DMS79 treated with DMSO at 0.1 percent for 48 hours (cell line): ENCODE data around the gene SDF4.

ENCODE experiments used
- DNase-seq: peaks from one replicate; lab custom pipeline; 2025; lab: John Stamatoyannopoulos, UW

SDF4 gene, protein sequence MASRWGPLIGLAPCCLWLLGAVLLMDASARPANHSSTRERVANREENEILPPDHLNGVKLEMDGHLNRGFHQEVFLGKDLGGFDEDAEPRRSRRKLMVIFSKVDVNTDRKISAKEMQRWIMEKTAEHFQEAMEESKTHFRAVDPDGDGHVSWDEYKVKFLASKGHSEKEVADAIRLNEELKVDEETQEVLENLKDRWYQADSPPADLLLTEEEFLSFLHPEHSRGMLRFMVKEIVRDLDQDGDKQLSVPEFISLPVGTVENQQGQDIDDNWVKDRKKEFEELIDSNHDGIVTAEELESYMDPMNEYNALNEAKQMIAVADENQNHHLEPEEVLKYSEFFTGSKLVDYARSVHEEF

DNA sequence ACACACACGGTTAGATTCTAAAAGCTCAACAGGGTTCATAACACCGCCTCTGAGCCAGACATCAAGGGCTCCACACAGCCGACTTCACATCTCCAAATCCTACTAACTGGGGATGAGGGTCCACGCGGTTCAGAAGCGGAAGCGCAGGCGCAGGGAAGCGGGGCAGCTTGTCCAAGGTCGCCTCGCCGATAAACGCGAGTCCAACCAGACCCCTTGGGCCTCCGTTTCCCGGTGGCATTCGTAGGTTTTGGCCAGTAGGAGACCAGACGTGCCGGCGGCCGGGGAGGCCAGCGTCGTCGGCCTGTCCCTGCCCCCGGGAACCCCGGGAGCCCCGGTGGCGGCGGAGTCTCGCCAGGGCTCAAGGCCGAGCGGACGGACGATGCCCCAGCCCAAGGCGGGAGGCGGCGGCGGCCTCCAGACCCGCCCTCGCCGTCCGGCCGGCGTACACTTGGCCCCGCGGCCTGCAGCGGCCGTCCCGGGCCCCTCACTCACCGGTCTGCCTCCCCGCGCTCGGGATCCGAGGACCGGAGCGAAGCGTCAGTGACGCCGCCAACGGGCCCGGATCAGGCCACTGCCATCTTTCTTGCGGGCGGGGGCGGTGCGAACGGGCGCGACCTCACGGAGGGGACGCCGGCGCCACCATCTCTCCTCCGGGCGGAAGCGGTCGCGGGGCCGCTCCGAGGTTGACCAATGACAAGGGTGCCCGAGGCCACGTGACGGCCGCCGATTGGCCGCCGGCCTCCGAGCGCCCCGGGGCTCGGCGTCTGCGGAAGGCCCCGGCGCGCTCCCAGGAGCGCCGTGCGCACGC, at the start of gene SDF4:
SDF4 (minus strand) TSS at position 602 of the 808 bp plus-strand sequence. CDS start 3,229 bp downstream, outside the sequence.
- DNase-seq, result peak; percentile 91

GRCh38 chr1:1280782-1281481, 49.1 kb upstream of the SDF4 start:
- DNase-seq, result no peak

DNA sequence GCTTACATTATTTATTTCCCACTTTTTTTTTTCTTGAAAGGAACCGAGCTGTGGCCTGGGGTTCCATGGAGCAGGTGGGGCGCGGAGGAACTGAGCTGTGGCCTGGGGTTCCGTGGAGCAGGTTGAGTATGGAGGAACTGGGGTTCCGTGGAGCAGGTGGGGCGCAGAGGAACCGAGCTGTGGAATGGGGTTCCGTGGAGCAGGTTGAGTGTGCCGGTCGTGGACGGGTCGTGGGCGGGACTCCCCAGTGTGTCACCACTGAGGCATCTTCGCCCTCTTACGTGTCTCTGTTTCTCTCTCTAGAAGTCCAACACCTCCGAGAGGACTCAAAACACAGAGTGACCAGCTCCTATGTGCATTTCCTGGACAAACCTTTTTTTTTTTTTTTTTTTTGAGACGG, 47.2 kb upstream of the SDF4 start:
- no peak for DNase-seq

GRCh38 chr1:1278620-1279019, 46.8 kb upstream of the SDF4 start:
- DNase-seq, result no peak

DNA sequence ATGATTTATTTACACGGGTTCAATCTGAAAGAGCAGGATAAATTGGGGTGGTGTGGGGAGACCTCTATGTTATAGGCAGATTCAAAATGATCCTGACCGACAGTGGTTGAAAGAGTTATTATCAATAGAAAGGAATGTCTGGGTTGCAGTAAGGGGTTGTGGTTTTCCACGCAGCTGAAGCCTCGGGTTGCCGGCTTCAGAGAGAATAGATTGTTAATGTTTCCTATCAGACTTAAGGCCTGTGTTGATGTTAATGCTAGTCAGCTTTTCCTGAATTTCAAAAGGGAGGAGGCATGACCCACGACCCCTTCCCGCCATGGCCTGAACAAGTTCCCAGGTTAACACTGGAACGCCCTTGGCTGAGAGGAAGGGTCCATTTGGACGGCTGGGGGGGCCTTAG, 44.0 kb upstream of the SDF4 start:
- no peak for DNase-seq

- no peak for DNase-seq
Measured at GRCh38 chr1:1274931-1275431, 43.2 kb upstream of the SDF4 start.

GRCh38 chr1:1274299-1274930, 42.6 kb upstream of the SDF4 start:
- no peak for DNase-seq

DNA sequence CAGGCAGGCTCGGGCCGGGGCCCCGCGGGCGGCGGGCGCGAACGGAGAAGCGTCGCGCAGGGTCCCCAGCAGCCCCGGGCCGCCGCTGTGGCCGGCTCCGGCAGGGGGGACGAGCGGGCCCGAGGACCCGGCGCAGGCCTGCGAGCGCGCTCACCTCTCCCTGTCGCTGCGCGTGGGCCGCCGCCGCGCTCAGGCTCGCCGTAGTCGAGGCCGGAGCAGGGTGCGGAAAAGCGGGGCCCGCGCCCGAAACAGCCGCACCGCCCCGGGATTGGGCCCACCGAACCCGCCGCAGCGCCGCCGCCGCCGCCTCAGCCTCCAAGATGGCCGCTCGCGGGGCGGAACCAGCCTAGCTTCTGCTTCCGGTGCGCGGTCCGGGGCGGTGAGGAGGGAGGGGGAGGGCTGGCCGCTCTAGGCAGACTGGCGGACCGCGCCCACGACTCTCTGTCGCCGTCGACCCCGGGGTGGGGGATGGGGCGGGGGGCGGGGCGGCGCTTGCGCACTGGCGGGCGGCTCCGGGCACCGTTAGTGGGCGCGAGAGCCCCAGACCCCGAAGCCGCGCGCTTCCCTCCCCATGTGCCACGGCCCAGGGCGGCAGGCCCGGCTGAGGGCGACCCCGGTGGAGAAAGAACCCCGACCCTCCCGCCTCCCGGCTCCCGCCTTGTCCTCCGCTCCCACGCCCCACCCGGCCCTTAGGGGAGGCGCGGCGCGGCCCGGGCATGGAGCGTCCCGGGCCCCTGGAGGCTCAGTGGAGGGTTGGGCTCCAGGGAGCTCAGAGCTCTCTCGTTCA, 41.9 kb upstream of the SDF4 start, which contains the start of gene UBE2J2:
UBE2J2 (minus strand) TSS at position 343 of the 787 bp plus-strand sequence. CDS start 5,862 bp downstream, outside the sequence.
- DNase-seq, result peak; percentile 84

GRCh38 chr1:1273209-1273511, 41.4 kb upstream of the SDF4 start:
- DNase-seq, result no peak

- peak; percentile 21 for DNase-seq
Measured at GRCh38 chr1:1272341-1273208, 40.8 kb upstream of the SDF4 start.

DNA sequence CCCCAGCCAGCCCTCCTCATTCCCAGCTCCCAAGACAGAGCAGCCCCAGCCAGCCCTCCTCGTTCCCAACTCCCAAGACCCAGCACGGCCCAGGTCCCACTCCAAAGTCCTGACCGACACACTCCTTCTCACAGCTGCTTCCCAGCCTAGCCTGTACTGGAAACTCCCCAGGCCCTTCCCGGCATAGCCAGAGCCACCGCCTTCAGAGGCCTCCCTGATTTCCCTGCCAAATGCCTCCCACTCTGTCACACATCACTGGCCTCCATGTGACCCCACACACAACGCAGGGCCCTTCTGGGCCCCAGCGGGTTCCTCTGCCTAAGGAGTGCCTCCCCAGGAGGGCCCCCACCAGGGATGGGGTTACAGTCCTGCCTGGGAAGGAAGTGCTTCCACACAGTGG, 39.0 kb upstream of the SDF4 start:
- DNase-seq, result no peak

DNA sequence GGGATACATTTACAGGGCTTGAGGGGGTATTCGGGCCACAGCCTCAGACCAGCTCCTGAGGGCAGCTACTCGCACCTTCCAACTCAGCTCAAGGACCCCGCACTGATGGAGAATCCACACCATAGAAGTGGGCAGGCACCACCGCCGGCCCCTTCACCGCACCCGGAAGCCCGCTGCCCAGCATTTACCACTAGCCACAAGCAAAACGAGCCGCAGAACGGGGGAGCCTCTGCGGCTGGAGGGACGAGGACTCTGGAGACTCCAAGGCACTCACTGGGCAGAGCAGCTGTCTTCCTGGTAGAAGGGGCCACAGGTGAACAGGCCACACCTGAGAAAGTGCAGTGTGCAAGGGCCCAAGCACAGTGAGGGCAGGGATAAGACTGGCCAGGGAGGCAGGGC, 36.5 kb upstream of the SDF4 start:
- no peak for DNase-seq

DNA sequence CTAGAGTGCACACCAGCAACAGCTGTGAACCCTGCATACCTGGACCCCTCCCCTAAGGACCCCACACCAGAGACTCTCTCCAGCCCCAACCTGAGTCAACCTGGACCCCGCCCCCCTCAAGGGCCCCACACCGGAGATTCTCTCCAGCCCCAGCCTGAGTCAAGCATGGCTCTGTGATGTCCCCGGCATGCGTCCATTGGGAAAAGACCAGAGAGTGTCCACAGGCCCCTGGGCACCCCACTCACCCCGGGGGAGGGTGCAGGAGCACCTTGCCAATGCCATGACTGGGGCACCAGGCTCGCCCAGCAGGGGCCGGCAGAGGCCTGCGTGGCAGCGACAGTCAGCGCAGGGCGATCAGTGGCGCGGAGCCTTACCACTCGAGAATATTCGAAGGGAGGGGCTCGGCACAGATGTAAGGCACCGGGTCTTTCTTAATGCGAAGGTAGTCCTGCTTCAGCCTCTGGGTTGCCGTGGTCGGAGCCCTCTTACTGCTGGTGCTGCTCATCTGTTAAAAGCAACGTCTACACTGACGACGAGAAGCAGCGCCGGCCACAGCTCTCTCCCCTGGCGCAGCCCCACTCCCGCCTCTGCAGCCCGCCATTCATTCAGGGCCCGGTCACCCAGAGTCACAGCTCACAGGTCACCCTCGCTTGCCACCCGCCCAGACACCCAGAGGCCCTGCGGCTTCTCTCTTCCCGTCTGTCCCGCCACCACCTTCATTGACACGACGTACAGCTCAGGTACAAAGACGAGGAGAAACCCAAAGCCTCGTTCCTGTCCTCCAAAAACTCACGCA, 35.9 kb upstream of the SDF4 start:
- DNase-seq, result no peak

- DNase-seq, result no peak
Measured at GRCh38 chr1:1264868-1265272, 33.1 kb upstream of the SDF4 start.

DNA sequence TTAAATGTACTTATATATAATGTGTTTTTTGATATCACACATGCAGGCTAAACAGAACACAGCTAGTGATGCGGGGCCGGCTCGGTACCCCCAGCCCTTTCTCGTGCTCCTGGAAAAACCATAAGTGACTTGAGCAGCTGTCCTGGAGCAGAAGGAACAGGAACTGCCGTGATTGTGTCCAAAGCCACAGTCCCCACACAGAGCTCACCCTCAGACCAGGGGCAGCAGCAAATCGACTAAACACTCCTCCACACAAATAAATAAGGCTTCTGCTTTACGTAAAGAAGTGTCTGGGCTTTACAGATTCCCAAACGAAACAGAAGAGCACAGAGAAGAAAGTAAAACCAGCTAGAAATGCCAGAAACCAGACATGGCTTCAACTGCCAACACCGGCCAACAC, 32.2 kb upstream of the SDF4 start:
- DNase-seq, result no peak

DNA sequence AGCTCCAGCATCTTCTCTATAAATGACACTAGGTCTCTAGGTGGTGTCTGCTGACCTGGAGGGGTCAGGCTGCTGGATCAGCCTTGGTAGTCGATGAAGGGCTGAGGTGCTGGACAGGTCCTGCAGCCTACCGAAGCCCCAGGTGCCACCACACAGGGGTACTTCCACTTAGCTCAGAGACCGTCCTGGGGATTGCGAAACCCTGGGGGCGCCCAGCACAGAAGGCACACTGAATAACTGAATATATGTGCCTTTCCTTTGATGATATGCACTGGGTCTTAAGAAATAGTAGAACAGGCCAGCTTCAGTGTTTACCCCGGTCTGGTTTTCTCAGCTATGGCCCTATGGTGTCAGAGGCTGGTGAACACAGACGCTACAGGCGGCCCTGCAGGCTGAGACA, 31.0 kb upstream of the SDF4 start:
- no peak for DNase-seq

GRCh38 chr1:1262071-1262470, 30.3 kb upstream of the SDF4 start:
- no peak for DNase-seq

- no peak for DNase-seq
Measured at GRCh38 chr1:1260843-1261560, 29.2 kb upstream of the SDF4 start.
